ENCODE measurements around the gene LCN9.

DNA sequence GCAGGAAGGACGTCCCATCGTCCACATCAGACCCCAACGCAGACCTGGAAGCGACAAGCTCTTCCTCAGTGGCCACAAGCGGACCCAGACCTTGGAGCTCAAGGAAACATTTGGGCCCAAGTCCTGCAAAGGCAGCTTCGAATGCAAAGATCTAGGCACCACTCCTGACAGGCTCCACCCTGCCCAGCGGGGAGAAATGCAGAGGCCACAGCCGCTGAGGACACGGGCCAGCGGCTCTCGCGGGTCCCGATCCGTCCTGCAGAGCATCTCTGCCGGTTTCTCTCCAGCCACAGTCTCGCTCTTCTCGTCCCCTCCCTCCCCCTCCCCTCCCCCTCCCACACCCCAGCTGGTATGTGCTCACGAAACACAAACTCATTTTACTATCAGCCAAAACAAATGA, 31.3 kb downstream of the LCN9 start:
- TF ChIP-seq MTA3 (IDR thresholded peaks at IDR 0.05; ENCODE audit: borderline replicate concordance) (no peak), ZFP36 (IDR thresholded peaks at IDR 0.05; ENCODE audit: low read depth, low read length, partially characterized antibody) (no peak), ILF3 (IDR thresholded peaks at IDR 0.05; ENCODE audit: borderline replicate concordance) (no peak), ZNF561 (CRISPR knock-in tag; conservative IDR thresholded peaks at IDR 0.05) (no peak)

All from K562 (cell line).